SK-N-SH (cell line): ENCODE results near the gene DVL2. TPM values are rescaled to one million over a fixed set of nuclear protein-coding genes. Genes with fewer than 3 reads are reported as not detected.

Experiments used
- CTCF ChIA-PET: fragments of 300-600, 350-600 bp; formaldehyde crosslinking; extraction: SDS; loops from one replicate; lab custom pipeline; 2021; lab: Yijun Ruan, JAX
- POLR2A ChIA-PET: fragments of 350-600 bp; sonication (Branson Sonifier 250); formaldehyde crosslinking; extraction: SDS; loops from one replicate; lab custom pipeline; 2020; ENCODE audit warnings: antibody characterized with exemption, inconsistent platforms; lab: Yijun Ruan, JAX
- DNase-seq: peaks from one replicate; pipeline ENCODE4 v3.0.0; 2012
- H2AFZ ChIP-seq: fragments of 200-600 bp; sonication (generic); 2 replicates; pipeline ENCODE4 v1.8.1; 2016; ENCODE audit warnings: antibody characterized with exemption, mild to moderate bottlenecking, low read depth
- H3F3A ChIP-seq: fragments of 200-600 bp; sonication (generic); replicated peaks from 2 replicates; pipeline ENCODE3; 2016; ENCODE audit warnings: antibody characterized with exemption, mild to moderate bottlenecking; ENCODE audit not compliant: insufficient read depth
- H3K27ac ChIP-seq, 2 experiments: fragments of 200-500 bp in 1 of 2; fragments of 200-600 bp in 1 of 2; sonication (Bioruptor generic) in 1 of 2; sonication (generic), shearing (Covaris generic) in 1 of 2; 2 replicates each; pipeline versions ENCODE4 v1.5.1 to v1.6.1; 2014 to 2016; ENCODE audit warnings: low read depth in 2 of 2, inconsistent platforms in 1 of 2, low read length in 1 of 2, mild to moderate bottlenecking in 1 of 2, mixed read lengths in 1 of 2
- H3K27me3 ChIP-seq: fragments of 200-600 bp; sonication (generic), shearing (Covaris generic); 2 replicates; pipeline ENCODE4 v1.6.1; 2016; ENCODE audit warnings: mixed run types; ENCODE audit not compliant: insufficient read depth
- H3K36me3 ChIP-seq, 2 experiments: fragments of 200-500 bp in 1 of 2; fragments of 200-600 bp in 1 of 2; sonication (Bioruptor generic) in 1 of 2; sonication (generic) in 1 of 2; replicated peaks in 1 of 2; 2 replicates each; pipeline versions ENCODE3 to v1.5.1; 2014 to 2016; ENCODE audit warnings: low read length in 1 of 2, mild to moderate bottlenecking in 1 of 2; ENCODE audit not compliant: insufficient read depth in 2 of 2, control insufficient read depth in 1 of 2
- H3K4me1 ChIP-seq, 2 experiments: fragments of 200-500 bp in 1 of 2; fragments of 200-600 bp in 1 of 2; sonication (Bioruptor generic) in 1 of 2; sonication (generic), shearing (Covaris generic) in 1 of 2; 2 replicates each; pipeline versions ENCODE4 v1.5.1 to v1.6.1; 2014 to 2016; ENCODE audit warnings: low read depth in 1 of 2, low read length in 1 of 2, mixed run types in 1 of 2; ENCODE audit not compliant: insufficient read depth in 2 of 2, control insufficient read depth in 1 of 2
- H3K4me2 ChIP-seq: fragments of 200-600 bp; sonication (generic), shearing (Covaris generic); 2 replicates; pipeline ENCODE4 v1.6.1; 2017; ENCODE audit warnings: mixed run types
- H3K4me3 ChIP-seq, 2 experiments: fragments of 200-500 bp in 1 of 2; fragments of 200-600 bp in 1 of 2; sonication (Bioruptor generic) in 1 of 2; sonication (generic), shearing (Covaris generic) in 1 of 2; 2 replicates each; pipeline versions ENCODE4 v1.5.1 to v1.8.1; 2014 to 2016; ENCODE audit warnings: low read depth in 2 of 2, inconsistent platforms in 1 of 2, low read length in 1 of 2, mild to moderate bottlenecking in 1 of 2, mixed read lengths in 1 of 2, moderate library complexity in 1 of 2
- H3K79me2 ChIP-seq: fragments of 200-600 bp; sonication (generic); 2 replicates; pipeline ENCODE4 v1.8.1; 2017; ENCODE audit warnings: mild to moderate bottlenecking; ENCODE audit not compliant: insufficient read depth
- H3K9ac ChIP-seq: fragments of 200-600 bp; sonication (generic); 2 replicates; pipeline ENCODE4 v1.6.1; 2017; ENCODE audit warnings: mixed run types
- H3K9me2 ChIP-seq: fragments of 200-600 bp; sonication (generic); 2 replicates; pipeline ENCODE4 v1.6.1; 2017; ENCODE audit warnings: mixed run types
- H3K9me3 ChIP-seq: fragments of 200-600 bp; sonication (generic); 2 replicates; pipeline ENCODE4 v1.6.1; 2017; ENCODE audit warnings: mixed run types, mild to moderate bottlenecking, moderate library complexity
- H4K20me1 ChIP-seq: fragments of 200-600 bp; sonication (generic); 2 replicates; pipeline ENCODE4 v1.6.1; 2017; ENCODE audit warnings: mild to moderate bottlenecking, mixed run types; ENCODE audit not compliant: insufficient read depth
- ELF1 ChIP-seq: IDR thresholded peaks from 2 replicates; pipeline ENCODE4 v1.4.0; 2012
- EP300 ChIP-seq, 2 experiments: IDR thresholded peaks; 2 replicates each; pipeline versions ENCODE4 v1.4.0 to v1.6.1; 2012; ENCODE audit warnings: borderline replicate concordance in 1 of 2, low read depth in 1 of 2, low read length in 1 of 2
- FOSL2 ChIP-seq: IDR thresholded peaks from 2 replicates; pipeline ENCODE4 v1.4.0; 2012; ENCODE audit warnings: low read depth, mild to moderate bottlenecking, moderate library complexity, borderline replicate concordance
- FOXJ3 ChIP-seq: sonication (generic); formaldehyde crosslinking; IDR thresholded peaks from 2 replicates; pipeline ENCODE4 v1.5.1; 2020; ENCODE audit warnings: mild to moderate bottlenecking, missing genetic modification reagents
- GATA2 ChIP-seq: sonication (generic); formaldehyde crosslinking; IDR thresholded peaks from 2 replicates; pipeline ENCODE4 v1.5.0; 2020; ENCODE audit warnings: mild to moderate bottlenecking, missing genetic modification reagents
- IRF3 ChIP-seq: fragments of 150-350 bp; IDR thresholded peaks from 2 replicates; pipeline ENCODE4 v1.6.1; 2016; ENCODE audit warnings: mild to moderate bottlenecking, low read depth, low read length
- JUND ChIP-seq: IDR thresholded peaks from 2 replicates; pipeline ENCODE4 v1.4.0; 2012
- MEF2A ChIP-seq: IDR thresholded peaks from 2 replicates; pipeline ENCODE4 v1.4.0; 2012; ENCODE audit warnings: low read depth, borderline replicate concordance
- MXI1 ChIP-seq: IDR thresholded peaks from 2 replicates; pipeline ENCODE4 v1.6.1; 2012; ENCODE audit warnings: mild to moderate bottlenecking, low read depth, low read length, improper control_type of control experiment
- SIN3A ChIP-seq: IDR thresholded peaks from 2 replicates; pipeline ENCODE4 v1.6.1; 2012; ENCODE audit warnings: low read depth, mild to moderate bottlenecking, low read length, moderate library complexity, borderline replicate concordance
- SMC3 ChIP-seq: IDR thresholded peaks from 2 replicates; pipeline ENCODE4 v1.6.1; 2012; ENCODE audit warnings: low read depth, low read length, improper control_type of control experiment
- TCF12 ChIP-seq: IDR thresholded peaks from 2 replicates; pipeline ENCODE4 v1.4.0; 2012
- YY1 ChIP-seq: IDR thresholded peaks from 2 replicates; pipeline ENCODE4 v1.4.0; 2012; ENCODE audit warnings: low read depth, mild to moderate bottlenecking
- WGBS: methylation state at CpG from one replicate; pipeline ENCODE4 v1.1.6; 2017; ENCODE audit warnings: low lambda C conversion rate; 5-methylcytosine and 5-hydroxymethylcytosine counted together
- polyA plus RNA-seq, 3 experiments: library from polyadenylated mRNA; depleted of rRNA; stranded (reverse); fragments of >200 nt; gene quantifications; 2 replicates each; pipeline ENCODE4 v1.2.3, GENCODE V29; 2012
- TF ChIP-seq, protein P1 (sequence below): fragments of 150-350 bp; IDR thresholded peaks from 2 replicates; pipeline ENCODE4 v1.6.1; 2017; ENCODE audit warnings: antibody characterized with exemption, low read length, low read depth, borderline replicate concordance

DVL2 gene
- polyA plus RNA-seq, 1 of the 3 experiments (the other 2 are of a cell fraction): 8.3 TPM

DNA sequence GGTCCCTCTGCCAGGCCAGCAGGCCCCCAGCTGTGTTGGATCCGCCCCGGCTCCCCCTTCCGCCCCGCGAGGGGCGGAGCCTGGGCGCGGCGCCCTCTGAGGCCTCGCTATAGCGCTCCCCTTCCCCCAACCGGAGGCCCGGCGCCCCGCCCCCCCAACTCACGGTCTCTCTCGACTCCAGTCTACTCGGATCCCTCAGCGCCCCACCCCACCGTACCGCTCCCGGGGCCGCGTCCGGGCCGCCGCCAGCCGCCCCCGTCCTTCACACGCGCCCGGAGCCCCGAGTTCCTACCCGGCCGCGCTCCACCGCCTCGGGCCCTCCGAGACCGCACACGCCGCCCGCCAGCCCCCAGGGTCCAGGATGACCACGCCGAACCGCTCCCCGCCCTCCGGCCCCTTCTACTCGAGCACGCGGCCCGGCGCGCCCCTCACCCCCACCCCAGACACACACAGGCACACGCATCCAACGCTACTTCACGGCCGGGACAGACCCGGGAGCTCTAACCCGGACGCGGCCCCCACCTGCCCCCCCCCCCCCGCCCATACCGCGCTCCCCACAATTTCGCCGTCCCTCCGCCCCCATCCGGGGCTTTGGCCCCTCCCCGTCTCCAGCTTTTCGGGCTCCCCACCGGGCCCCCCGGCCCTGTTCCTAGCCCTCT lies 3.6 kb upstream of the DVL2 start (continued):
- peak; percentile 73 for TF ChIP-seq MXI1
- TF ChIP-seq GATA2 (CRISPR knock-in tag): no peak
- TF ChIP-seq ELF1: 0 out of 2 replicates have a peak, but pooled peaks have one; percentile 26
- TF ChIP-seq FOSL2: no peak
- TF ChIP-seq YY1: no peak
- TF ChIP-seq MEF2A: no peak
- no peak for TF ChIP-seq EP300 (IDR thresholded peaks at IDR 0.05; ENCODE audit: borderline replicate concordance in 1 of 2, low read depth in 1 of 2, low read length in 1 of 2)
- no peak for TF ChIP-seq IRF3
- peak; percentile 51; the same call in 1 of the 2 replicates for TF ChIP-seq SIN3A
- TF ChIP-seq FOXJ3 (CRISPR knock-in tag): no peak
- TF ChIP-seq SMC3: no peak

DNA sequence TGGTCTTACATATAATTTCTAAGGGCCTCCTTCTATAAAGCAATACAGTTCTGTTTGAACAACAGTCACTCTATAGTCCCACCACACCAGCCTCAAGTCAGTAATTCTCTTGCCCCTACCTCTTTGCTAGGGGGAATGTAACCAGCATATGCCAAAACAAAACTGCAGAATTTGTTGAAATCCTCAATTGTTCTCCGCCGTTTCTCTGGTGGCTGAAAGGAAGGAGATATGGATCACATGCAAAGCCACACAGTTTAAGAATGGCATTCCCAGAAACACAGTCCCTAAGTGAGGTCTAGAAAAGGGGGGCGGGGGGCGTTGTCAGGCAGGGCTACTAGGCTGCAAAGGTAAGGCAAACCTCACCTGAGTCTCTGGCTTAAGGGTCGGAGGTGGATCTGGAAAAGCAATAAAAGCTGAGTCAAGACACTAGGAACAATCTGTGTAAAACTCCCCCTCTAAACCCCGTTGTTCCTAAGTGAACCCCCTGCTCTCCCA lies 3.0 kb upstream of the DVL2 start:
- no peak for TF ChIP-seq TCF12
- TF ChIP-seq JUND: no peak
- TF ChIP-seq, protein P1, sequence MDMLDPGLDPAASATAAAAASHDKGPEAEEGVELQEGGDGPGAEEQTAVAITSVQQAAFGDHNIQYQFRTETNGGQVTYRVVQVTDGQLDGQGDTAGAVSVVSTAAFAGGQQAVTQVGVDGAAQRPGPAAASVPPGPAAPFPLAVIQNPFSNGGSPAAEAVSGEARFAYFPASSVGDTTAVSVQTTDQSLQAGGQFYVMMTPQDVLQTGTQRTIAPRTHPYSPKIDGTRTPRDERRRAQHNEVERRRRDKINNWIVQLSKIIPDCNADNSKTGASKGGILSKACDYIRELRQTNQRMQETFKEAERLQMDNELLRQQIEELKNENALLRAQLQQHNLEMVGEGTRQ: no peak
- TF ChIP-seq GATA2 (CRISPR knock-in tag): no peak
- POLR2A ChIA-PET: interaction anchor here (1.0 kb wide), 1 partner anchor 17 kb away, joined by 11 read pairs; the partner anchor contains the start of genes ACADVL and DLG4
- no peaks in the 10 kb centered on the region for H3K9me2 ChIP-seq
- peaks cover 30 to 40% of the 10 kb centered on the region in 2 experiments for H3K36me3 ChIP-seq
- H3K4me3 ChIP-seq: peak overlapping the region; percentile 88 to 99
- H4K20me1 ChIP-seq: peaks cover 11% of the 10 kb centered on the region
- WGBS: 36% methylated on average over 6 of the region's 6 CpGs
- H3K4me1 ChIP-seq: peaks cover 40% of the 10 kb centered on the region in 2 experiments
- H3K27ac ChIP-seq: peak overlapping the region; percentile 75 to 97
- DNase-seq: no peak
- H3K4me2 ChIP-seq: peak overlapping the region; percentile 84
- no peaks in the 10 kb centered on the region for H3K9me3 ChIP-seq
- no peak overlapping the region for H2AFZ ChIP-seq
- no peaks in the 10 kb centered on the region for H3K27me3 ChIP-seq
- CTCF ChIA-PET: interaction anchor here (1.1 to 5.3 kb wide), 4 partner anchors 17 to 193 kb away, joined by 3 to 37 read pairs (median 16); partner anchors contain the start of genes ACADVL and DLG4
- H3F3A ChIP-seq: peaks cover 54% of the 10 kb centered on the region
- peaks cover 88% of the 10 kb centered on the region for H3K79me2 ChIP-seq
- H3K9ac ChIP-seq: peak overlapping the region; percentile 81; the same call in 1 of the 2 replicates
